ENCODE data around the gene MGP. TPM values are rescaled to one million over a fixed set of nuclear protein-coding genes. Genes with fewer than 3 reads are reported as not detected.

The MGP gene
- total and polyA plus RNA-seq, 2 of the 13 experiments (the other 11 are each of a cell fraction or from before 2014, with no cell fraction given): not detected

DNA sequence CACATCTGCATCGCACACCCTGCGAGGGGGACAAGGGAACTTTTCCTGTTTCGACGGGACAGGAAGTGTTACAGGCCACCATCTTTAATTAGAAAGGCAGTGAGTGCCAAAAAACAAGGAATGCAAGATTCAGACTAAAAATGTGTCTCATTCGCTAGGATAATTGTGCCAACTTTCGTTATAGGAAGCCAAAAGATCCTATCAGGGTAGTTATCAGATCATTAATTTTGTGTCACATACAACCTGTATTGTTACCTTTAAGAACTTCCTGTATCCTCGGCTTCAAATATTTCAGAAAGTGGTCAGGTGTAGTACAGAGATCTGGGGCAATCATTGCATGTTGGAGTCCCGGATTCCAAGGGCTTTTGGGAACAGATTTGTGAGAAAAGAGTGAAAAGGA is 19.2 kb upstream of the MGP start:
- Histone ChIP-seq H3K27ac (ENCODE audit: extremely low read length, insufficient read depth, low read length) (no peak overlapping the region), H3K36me3 (replicated peaks in 1 of 2; ENCODE audit: control insufficient read depth in 1 of 2, insufficient read depth in 2 of 2, low read length in 2 of 2) (no peaks in the 10 kb centered on the region)
- no TSS peak for BruUV-seq (replicated peaks)

DNA sequence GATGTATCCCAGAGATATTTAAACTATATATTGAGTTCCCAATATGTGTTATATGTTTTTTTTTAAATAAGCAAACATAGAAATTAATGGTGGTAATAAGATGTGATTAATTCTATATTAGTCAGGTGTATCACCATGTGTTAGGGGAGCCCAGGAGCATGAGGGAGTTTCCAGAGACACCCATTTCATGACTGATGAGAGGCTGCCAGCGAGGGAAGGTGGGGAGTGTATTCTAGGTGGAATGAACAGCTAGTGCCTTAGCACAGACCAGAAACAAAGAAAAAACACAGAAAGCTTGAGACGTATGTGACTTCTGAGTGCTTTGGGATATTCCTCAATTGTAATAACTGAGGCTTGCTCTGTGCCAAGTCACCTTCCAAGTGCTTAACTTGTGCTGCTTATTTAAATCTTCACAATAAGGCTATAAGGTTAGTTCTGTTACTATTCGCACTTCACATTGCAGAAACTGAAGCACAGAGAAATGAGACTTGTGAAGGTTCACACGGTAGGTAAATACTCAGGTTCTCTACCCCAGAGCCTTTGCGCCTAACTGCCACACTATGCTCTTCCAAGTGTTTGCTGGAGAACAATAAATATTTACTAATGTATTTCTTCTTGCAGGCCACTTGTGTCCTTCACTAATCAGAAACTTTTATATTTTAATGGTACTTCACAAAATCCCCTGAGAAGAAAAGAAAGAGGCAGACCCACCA is 17.9 kb upstream of the MGP start:
- no TSS peak for BruUV-seq (replicated peaks)
- intact Hi-C loops (cut with micrococcal nuclease; ENCODE audit: unreplicated experiment) (no loop called here), in situ Hi-C loops (cut with HindIII; ENCODE audit: extremely low pct_ligation_motif_present, low pct_unique_long_range_greater_than_20kb) (no loop called here)
- FAIRE-seq (no peak), ATAC-seq (no peak), DNase-seq (ENCODE audit: low spot score) (no peak)
- H3K27ac ChIP-seq (ENCODE audit: extremely low read length, insufficient read depth, low read length): no peak overlapping the region
- no peak overlapping the region for H3K4me3 ChIP-seq (replicated peaks in 1 of 3; ENCODE audit: insufficient read depth in 1 of 3, low read depth in 2 of 3, low read length in 3 of 3)
- WGBS (ENCODE audit: low lambda C conversion rate): 48% methylated on average over 5 of the region's 5 CpGs
- no peaks in the 10 kb centered on the region for H3K27me3 ChIP-seq (ENCODE audit: control insufficient read depth in 1 of 2, insufficient read depth in 2 of 2, low read length in 2 of 2)
- CTCF ChIA-PET (ENCODE audit: low intra/inter-chr PET ratio, low total read pairs): no interaction called here
- H3K36me3 ChIP-seq (replicated peaks in 1 of 2; ENCODE audit: control insufficient read depth in 1 of 2, insufficient read depth in 2 of 2, low read length in 2 of 2): no peaks in the 10 kb centered on the region
- H3K9ac ChIP-seq (ENCODE audit: insufficient read depth, low read depth, low read length): no peak overlapping the region
- no peak overlapping the region for H3K4me2 ChIP-seq (ENCODE audit: low read depth, low read length)
- no peaks in the 10 kb centered on the region for H3K4me1 ChIP-seq (ENCODE audit: insufficient read depth, low read length)
- H3K9me3 ChIP-seq (ENCODE audit: low read length): no peaks in the 10 kb centered on the region
- no peaks in the 10 kb centered on the region for H3K79me2 ChIP-seq (ENCODE audit: insufficient read depth, low read length)
- no peak overlapping the region for H2AFZ ChIP-seq (ENCODE audit: low read length)
- no peaks in the 10 kb centered on the region for H4K20me1 ChIP-seq (ENCODE audit: insufficient read depth, low read length)
- POLR2A ChIA-PET: no interaction called here
- TF ChIP-seq YEATS2 (CRISPR knock-in tag; IDR thresholded peaks at IDR 0.05; ENCODE audit: borderline replicate concordance) (no peak), TMF1 (CRISPR knock-in tag; IDR thresholded peaks at IDR 0.05; ENCODE audit: low read depth) (no peak), HNRNPLL (IDR thresholded peaks at IDR 0.05; ENCODE audit: low read depth, low read length, poor library complexity, severe bottlenecking) (no peak), ZNF614 (CRISPR knock-in tag; IDR thresholded peaks at IDR 0.05; ENCODE audit: borderline replicate concordance) (no peak), SOX13 (IDR thresholded peaks at IDR 0.05) (no peak), SOX13 (CRISPR knock-in tag; conservative IDR thresholded peaks at IDR 0.05 in 1 of 2, IDR thresholded peaks at IDR 0.05 in 1 of 2) (no peak)
- TF ChIP-seq, protein P1, sequence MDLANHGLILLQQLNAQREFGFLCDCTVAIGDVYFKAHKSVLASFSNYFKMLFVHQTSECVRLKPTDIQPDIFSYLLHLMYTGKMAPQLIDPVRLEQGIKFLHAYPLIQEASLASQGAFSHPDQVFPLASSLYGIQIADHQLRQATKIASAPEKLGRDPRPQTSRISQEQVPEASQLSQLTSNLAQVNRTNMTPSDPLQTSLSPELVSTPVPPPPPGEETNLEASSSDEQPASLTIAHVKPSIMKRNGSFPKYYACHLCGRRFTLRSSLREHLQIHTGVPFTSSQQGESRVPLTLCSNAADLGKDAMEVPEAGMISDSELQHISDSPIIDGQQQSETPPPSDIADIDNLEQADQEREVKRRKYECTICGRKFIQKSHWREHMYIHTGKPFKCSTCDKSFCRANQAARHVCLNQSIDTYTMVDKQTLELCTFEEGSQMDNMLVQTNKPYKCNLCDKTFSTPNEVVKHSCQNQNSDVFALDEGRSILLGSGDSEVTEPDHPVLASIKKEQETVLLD (CRISPR knock-in tag; IDR thresholded peaks at IDR 0.05; ENCODE audit: low read depth): no peak
- TF ChIP-seq, protein P2, sequence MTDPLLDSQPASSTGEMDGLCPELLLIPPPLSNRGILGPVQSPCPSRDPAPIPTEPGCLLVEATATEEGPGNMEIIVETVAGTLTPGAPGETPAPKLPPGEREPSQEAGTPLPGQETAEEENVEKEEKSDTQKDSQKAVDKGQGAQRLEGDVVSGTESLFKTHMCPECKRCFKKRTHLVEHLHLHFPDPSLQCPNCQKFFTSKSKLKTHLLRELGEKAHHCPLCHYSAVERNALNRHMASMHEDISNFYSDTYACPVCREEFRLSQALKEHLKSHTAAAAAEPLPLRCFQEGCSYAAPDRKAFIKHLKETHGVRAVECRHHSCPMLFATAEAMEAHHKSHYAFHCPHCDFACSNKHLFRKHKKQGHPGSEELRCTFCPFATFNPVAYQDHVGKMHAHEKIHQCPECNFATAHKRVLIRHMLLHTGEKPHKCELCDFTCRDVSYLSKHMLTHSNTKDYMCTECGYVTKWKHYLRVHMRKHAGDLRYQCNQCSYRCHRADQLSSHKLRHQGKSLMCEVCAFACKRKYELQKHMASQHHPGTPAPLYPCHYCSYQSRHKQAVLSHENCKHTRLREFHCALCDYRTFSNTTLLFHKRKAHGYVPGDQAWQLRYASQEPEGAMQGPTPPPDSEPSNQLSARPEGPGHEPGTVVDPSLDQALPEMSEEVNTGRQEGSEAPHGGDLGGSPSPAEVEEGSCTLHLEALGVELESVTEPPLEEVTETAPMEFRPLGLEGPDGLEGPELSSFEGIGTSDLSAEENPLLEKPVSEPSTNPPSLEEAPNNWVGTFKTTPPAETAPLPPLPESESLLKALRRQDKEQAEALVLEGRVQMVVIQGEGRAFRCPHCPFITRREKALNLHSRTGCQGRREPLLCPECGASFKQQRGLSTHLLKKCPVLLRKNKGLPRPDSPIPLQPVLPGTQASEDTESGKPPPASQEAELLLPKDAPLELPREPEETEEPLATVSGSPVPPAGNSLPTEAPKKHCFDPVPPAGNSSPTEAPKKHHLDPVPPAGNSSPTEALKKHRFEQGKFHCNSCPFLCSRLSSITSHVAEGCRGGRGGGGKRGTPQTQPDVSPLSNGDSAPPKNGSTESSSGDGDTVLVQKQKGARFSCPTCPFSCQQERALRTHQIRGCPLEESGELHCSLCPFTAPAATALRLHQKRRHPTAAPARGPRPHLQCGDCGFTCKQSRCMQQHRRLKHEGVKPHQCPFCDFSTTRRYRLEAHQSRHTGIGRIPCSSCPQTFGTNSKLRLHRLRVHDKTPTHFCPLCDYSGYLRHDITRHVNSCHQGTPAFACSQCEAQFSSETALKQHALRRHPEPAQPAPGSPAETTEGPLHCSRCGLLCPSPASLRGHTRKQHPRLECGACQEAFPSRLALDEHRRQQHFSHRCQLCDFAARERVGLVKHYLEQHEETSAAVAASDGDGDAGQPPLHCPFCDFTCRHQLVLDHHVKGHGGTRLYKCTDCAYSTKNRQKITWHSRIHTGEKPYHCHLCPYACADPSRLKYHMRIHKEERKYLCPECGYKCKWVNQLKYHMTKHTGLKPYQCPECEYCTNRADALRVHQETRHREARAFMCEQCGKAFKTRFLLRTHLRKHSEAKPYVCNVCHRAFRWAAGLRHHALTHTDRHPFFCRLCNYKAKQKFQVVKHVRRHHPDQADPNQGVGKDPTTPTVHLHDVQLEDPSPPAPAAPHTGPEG (CRISPR knock-in tag; IDR thresholded peaks at IDR 0.05): no peak

More for the DNA sequence above, 19.2 kb upstream of the MGP start:
- H3K4me1 ChIP-seq (ENCODE audit: insufficient read depth, low read length): no peaks in the 10 kb centered on the region
- TF ChIP-seq HOXA7 (CRISPR knock-in tag; IDR thresholded peaks at IDR 0.05): no peak
- no peak for TF ChIP-seq ZMAT3 (CRISPR knock-in tag; conservative IDR thresholded peaks at IDR 0.05)
- no peak for TF ChIP-seq ZNF329 (CRISPR knock-in tag; IDR thresholded peaks at IDR 0.05; ENCODE audit: low read depth)
- TF ChIP-seq ZNF333 (CRISPR knock-in tag; IDR thresholded peaks at IDR 0.05; ENCODE audit: borderline replicate concordance): no peak
- TF ChIP-seq XRCC5 (optimal IDR thresholded peaks at IDR 0.05; ENCODE audit: low read length): no peak
- no peak for TF ChIP-seq ZSCAN20 (CRISPR knock-in tag; IDR thresholded peaks at IDR 0.05; ENCODE audit: borderline replicate concordance)
- TF ChIP-seq SNRNP70 (IDR thresholded peaks at IDR 0.05; ENCODE audit: low read depth, low read length): no peak
- in situ Hi-C loops (cut with HindIII; ENCODE audit: extremely low pct_ligation_motif_present, low pct_unique_long_range_greater_than_20kb): no loop called here
- intact Hi-C loops (cut with micrococcal nuclease; ENCODE audit: unreplicated experiment): no loop called here
- ATAC-seq: no peak
- POLR2A ChIA-PET: no interaction called here
- FAIRE-seq: no peak
- no peak overlapping the region for H3K4me2 ChIP-seq (ENCODE audit: low read depth, low read length)
- no peak overlapping the region for H2AFZ ChIP-seq (ENCODE audit: low read length)
- no peaks in the 10 kb centered on the region for H3K27me3 ChIP-seq (ENCODE audit: control insufficient read depth in 1 of 2, insufficient read depth in 2 of 2, low read length in 2 of 2)
- CTCF ChIA-PET (ENCODE audit: low intra/inter-chr PET ratio, low total read pairs): no interaction called here
- no peaks in the 10 kb centered on the region for H3K79me2 ChIP-seq (ENCODE audit: insufficient read depth, low read length)
- no peaks in the 10 kb centered on the region for H3K9me3 ChIP-seq (ENCODE audit: low read length)
- DNase-seq (ENCODE audit: low spot score): no peak
- H3K9ac ChIP-seq (ENCODE audit: insufficient read depth, low read depth, low read length): no peak overlapping the region
- WGBS (ENCODE audit: low lambda C conversion rate): 45% methylated on average over 8 of the region's 8 CpGs
- H4K20me1 ChIP-seq (ENCODE audit: insufficient read depth, low read length): no peaks in the 10 kb centered on the region
- H3K4me3 ChIP-seq (replicated peaks in 1 of 3; ENCODE audit: insufficient read depth in 1 of 3, low read depth in 2 of 3, low read length in 3 of 3): no peak overlapping the region
